Activated naive CD4-positive, alpha-beta T cell treated with anti-CD3 and anti-CD28 coated beads, Interleukin-2, amount 50 U/mL, for 72 hours (primary cell): ENCODE data around the gene KCNT2. TPM values are rescaled to one million over a fixed set of nuclear protein-coding genes. Genes with fewer than 3 reads are reported as not detected.

Experiments
- ATAC-seq, 2 donors: fragments of 150-1000 bp; cut with Tn5 transposase; 2 replicates each; pipeline ENCODE4 v1.10.0; 2021; ENCODE audit warnings: mild to moderate bottlenecking in 2 of 2, moderate library complexity in 2 of 2
- DNase-seq, 2 donors: peaks; one replicate each; pipeline ENCODE4 v3.0.0; 2021 to 2022; ENCODE audit warnings: low spot score in 2 of 2
- H3K27ac Mint-ChIP-seq, 2 donors: one replicate each; pipeline ENCODE4 v1.8.0; 2022; ENCODE audit warnings: mild to moderate bottlenecking in 2 of 2, mixed read lengths in 2 of 2
- H3K36me3 Mint-ChIP-seq, 2 donors: one replicate each; pipeline ENCODE4 v1.8.0; 2022; ENCODE audit warnings: mixed read lengths in 2 of 2
- H3K9me3 Mint-ChIP-seq, 2 donors: one replicate each; pipeline ENCODE4 v1.8.0; 2022; ENCODE audit warnings: mixed read lengths in 2 of 2
- total RNA-seq, 2 donors: library from RNA; stranded (reverse); gene quantifications; one replicate each; pipeline ENCODE4 v1.2.3, GENCODE V29; 2022

The KCNT2 gene
- total RNA-seq, 2 donors from 2014 or later: not detected

DNA sequence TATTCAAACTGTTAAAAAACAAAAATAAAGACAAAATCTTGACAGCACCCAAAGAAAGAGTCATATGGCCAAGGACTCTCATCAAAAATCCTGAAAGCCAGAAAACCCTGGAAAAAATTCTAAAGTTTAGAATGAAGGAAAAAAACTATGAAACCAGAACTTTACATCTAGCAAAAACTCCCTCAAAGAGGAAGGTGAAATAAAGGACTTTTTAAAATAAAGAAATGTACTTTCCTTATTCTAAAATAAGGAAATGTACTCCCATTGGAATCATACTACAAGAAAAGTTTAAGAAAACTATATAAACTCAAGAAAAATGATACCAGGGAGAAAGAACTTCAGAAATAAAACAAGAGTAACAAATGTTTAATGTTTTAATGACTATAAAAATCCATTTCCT is 206.3 kb downstream of the KCNT2 start:
- DNase-seq (no peak), ATAC-seq (no peak)
- Mint-ChIP-seq H3K9me3 (peaks cover 0 to 6% of the 10 kb centered on the region in 2 donors), H3K27ac (no peak overlapping the region), H3K36me3 (no peaks in the 10 kb centered on the region)

DNA sequence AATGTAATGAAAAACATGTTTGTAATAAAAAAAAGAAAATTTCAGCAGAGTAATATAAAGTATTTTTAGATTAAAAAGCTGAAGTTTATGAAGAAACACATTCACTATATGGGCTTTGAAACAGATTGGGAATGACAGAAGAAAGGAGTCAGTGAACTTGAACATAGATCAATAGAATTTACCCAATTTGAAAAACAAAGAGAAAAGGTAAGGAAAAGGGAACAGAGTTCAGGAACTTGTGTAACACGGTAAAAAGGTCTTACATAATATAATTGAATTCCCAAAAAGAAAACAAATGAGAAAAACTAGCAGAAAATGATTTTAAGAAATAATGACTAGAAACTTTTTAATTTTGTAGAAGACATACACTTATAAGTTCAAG is 206.8 kb downstream of the KCNT2 start:
- Mint-ChIP-seq H3K36me3 (no peaks in the 10 kb centered on the region), H3K27ac (no peak overlapping the region), H3K9me3 (peaks cover 0 to 6% of the 10 kb centered on the region in 2 donors)
- no peak for ATAC-seq
- DNase-seq: no peak

DNA sequence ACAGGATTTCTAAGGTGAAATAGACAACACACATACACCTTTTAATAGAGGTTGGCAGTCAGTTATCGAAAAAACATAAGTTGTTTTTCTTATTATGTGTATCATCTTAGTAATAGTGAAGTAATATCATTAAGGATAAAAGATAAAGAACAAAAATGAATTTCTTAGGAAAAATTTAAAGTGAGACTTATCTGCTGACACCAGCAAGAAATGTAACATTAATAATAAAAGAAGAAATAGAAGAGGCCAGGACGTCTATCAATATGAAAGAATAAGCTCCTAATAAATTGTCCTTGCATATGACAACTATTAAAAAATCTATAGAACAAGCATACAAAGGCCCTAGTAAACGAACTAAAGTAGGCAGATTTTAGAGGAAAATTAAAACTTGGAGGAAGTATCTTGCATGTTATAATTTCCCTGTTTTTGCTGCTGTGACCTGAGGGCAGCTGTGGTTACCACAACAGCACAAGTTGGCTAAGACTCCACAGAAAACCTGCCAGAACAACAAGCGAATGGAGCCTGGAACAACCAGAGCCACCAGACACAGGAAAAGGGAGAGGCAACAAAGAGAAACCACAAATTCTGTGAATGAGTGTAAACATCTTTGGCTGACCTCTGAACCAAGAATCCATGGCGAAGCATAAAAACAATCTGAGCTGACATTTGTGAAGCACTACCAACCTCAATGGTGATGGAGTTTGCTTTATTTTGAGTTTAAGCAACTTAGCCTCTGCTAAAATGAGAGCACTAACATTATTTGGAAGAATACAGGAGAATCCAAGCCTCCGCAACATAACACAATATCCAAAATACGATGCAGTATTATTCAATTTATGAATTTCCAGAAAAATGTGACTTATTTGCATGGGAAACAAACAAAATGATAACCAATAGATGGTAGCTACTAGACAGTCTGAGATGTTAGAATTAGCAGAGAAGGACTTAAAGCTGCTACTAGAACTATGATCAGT is 207.5 kb downstream of the KCNT2 start:
- Mint-ChIP-seq H3K27ac (no peak overlapping the region), H3K9me3 (peaks cover 0 to 6% of the 10 kb centered on the region in 2 donors), H3K36me3 (no peaks in the 10 kb centered on the region)
- no peak for ATAC-seq
- no peak for DNase-seq

DNA sequence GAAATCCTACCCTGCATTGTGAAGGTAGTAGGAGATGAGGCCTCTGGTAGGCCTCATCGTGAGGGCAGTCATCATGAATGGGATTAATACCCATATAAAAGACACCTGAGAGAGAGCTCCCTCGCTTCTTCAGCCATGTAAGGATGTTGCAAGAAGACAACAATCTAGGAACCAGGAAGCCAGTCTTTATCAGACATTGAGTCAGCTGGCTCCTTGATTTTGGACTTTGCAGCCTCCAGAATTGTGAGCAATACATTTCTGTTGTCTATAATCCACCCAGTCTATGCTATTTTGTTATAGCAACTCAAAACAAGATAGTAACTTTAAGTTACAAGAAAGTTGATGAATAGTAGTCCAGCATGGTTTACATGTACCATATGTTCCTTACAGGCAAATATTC is 208.5 kb downstream of the KCNT2 start:
- Mint-ChIP-seq H3K36me3 (no peaks in the 10 kb centered on the region), H3K27ac (no peak overlapping the region), H3K9me3 (peaks cover 0 to 6% of the 10 kb centered on the region in 2 donors)
- DNase-seq (no peak), ATAC-seq (no peak)

DNA sequence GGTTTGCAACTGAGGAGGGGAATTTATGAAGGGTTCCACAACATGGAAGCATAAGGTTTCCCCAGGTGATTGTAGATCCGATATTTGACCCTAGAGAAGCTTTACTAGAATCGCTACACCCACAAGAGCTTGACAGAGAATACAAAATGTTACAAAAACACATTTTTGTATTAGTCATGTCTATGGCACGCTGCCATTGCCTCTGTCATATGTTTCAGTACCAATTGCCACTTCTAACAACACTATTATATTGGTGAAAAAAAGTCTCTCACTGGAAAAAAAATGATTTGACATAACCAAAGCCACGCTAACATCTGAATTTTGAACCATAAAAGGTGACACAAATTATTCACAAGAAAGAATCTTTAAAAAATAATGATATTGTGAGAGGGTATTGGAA is 214.5 kb downstream of the KCNT2 start:
- Mint-ChIP-seq H3K27ac (no peak overlapping the region), H3K9me3 (no peaks in the 10 kb centered on the region), H3K36me3 (no peaks in the 10 kb centered on the region)
- DNase-seq (no peak), ATAC-seq (no peak)

DNA sequence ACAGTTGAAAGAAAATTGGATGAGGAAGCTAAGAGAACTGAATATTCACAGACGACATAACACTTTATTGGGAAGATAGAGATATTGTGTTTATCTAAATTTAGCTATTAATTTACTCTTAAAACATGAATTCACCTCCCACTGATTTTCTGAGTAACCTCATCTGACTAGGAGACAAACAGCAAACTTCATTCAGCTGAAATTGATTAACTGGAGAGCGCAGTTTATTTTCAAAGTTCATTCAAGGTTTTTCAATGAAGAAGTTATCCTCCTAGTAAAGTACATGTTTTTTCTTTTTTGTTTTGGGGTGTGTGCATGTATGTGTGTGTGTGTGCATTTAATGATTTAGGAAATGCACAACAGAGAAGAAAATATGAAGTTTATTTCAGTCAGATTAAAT is 215.0 kb downstream of the KCNT2 start:
- Mint-ChIP-seq H3K9me3 (no peaks in the 10 kb centered on the region), H3K36me3 (no peaks in the 10 kb centered on the region), H3K27ac (no peak overlapping the region)
- DNase-seq: no peak
- no peak for ATAC-seq

DNA sequence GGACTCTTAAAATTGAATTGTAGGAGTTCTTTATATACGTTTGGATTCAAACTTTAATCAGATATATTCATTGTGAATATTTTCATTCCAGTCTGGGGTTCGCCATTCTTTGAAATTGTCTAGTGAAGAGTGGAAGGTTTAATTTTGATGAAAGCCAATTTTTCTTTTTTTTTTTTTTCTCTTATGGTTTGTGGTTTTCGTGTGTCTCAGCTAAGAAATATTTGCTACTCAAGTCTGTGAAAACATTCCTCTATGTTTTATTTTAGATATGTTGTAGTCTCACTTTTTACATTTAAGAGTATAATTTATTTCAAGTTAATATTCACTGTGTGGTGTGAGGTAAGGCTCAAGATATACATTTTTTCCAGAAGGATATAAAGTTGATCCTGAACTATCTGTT is 220.5 kb downstream of the KCNT2 start:
- DNase-seq (no peak), ATAC-seq (no peak)
- H3K9me3 Mint-ChIP-seq: peaks cover 11 to 12% of the 10 kb centered on the region in 2 donors
- no peaks in the 10 kb centered on the region for H3K36me3 Mint-ChIP-seq
- no peak overlapping the region for H3K27ac Mint-ChIP-seq

DNA sequence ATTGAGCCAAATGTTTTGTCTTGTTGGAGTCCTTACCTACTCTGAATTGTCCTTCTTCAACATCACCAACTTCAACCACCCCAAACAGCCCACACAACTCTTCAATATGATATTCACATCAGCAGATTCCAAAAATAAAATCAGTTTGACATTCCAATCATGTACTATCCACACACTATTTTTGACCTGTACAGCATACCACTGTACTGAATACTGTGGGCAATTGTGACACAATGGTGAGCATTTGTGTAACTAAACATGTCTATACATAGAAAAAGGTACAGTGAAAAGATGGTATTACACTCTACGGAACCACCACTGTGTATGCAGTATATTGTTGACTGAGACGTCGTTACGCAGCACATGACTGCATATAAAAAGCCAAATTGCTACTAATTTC is 223.1 kb downstream of the KCNT2 start:
- Mint-ChIP-seq H3K9me3 (peaks cover 11 to 18% of the 10 kb centered on the region in 2 donors), H3K36me3 (no peaks in the 10 kb centered on the region), H3K27ac (no peak overlapping the region)
- no peak for ATAC-seq
- DNase-seq: no peak

DNA sequence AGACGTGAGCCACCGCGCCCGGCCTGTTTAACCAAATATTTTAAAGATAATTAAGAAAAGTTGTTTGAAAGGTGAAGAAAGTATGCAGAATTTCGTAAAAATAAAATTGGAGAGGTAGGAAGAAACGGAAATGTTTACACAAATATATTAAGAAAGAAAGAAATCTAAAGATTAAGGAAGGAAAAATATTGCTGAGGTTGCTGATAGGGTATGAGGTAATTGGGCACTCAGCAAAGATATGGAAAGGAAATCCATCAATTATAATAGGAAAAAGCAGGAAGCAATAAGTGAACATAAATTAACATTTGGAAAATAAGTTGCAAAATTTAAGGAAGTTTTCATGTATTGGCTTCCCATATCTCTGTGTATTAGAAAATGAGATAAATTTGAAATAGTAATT is 225.9 kb downstream of the KCNT2 start:
- ATAC-seq: no peak
- DNase-seq: no peak
- H3K36me3 Mint-ChIP-seq: no peaks in the 10 kb centered on the region
- H3K27ac Mint-ChIP-seq: no peak overlapping the region
- H3K9me3 Mint-ChIP-seq: peaks cover 7 to 11% of the 10 kb centered on the region in 2 donors

DNA sequence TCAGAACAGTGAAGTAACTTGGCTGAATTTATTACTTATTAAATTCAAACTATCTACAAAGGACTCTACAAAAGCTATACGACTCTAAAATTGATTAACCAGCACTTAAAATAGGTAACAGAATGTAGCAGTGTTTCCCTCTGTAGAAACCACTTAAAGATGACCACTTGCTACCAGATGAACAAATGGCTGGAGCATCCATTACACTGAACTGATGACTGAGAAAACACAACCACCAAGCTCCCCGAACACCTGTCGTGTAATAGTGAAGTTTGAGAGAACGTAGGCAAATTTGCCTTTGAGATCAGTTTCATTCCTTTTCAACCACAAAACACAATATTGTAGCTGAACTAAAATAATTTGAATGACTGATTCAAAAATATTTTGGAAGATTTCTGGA is 226.7 kb downstream of the KCNT2 start:
- H3K9me3 Mint-ChIP-seq: peaks cover 4 to 7% of the 10 kb centered on the region in 2 donors
- H3K27ac Mint-ChIP-seq: no peak overlapping the region
- ATAC-seq: no peak
- no peak for DNase-seq
- no peaks in the 10 kb centered on the region for H3K36me3 Mint-ChIP-seq

DNA sequence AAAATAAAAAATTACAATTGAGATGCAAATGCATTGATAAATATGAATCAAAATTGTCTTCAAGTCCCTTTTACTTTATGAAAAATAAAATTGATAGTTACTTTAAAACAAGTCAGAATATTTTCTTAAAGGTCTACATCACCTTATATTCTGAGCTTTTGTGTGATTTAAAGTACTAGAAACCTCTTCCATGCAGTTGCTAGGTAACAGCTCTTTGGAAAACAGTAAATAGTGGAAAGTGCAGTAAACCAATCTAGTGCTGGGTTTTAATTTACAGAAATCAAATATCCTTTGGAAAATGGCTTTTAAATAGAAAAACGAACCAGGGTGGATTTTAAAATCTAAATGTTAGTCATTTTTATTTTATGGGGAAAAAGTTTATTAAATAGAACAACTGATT is 227.9 kb downstream of the KCNT2 start:
- Mint-ChIP-seq H3K9me3 (peaks cover 4 to 7% of the 10 kb centered on the region in 2 donors), H3K36me3 (no peaks in the 10 kb centered on the region), H3K27ac (no peak overlapping the region)
- ATAC-seq (no peak), DNase-seq (no peak)

DNA sequence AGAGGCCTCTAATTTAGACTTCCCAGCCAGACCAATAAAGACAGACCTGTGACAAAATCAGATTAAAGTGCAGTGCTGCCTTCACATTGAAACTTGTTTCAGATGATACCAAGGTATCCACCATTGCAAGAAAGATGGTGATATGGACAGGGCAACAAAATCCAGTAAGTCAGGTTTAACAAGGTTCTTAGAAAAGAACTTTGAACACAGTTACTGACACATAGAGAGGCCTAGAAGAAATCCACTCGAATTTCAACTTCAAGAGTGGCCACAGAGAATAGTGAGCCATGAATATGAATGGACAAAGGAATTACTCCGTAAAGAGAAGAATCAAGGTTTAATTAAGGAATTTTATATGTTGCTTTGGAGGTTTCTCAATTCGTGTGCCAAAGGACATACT is 230.4 kb downstream of the KCNT2 start:
- no peaks in the 10 kb centered on the region for H3K36me3 Mint-ChIP-seq
- no peak overlapping the region for H3K27ac Mint-ChIP-seq
- H3K9me3 Mint-ChIP-seq: peaks cover 0 to 6% of the 10 kb centered on the region in 2 donors
- ATAC-seq (no peak), DNase-seq (no peak)

DNA sequence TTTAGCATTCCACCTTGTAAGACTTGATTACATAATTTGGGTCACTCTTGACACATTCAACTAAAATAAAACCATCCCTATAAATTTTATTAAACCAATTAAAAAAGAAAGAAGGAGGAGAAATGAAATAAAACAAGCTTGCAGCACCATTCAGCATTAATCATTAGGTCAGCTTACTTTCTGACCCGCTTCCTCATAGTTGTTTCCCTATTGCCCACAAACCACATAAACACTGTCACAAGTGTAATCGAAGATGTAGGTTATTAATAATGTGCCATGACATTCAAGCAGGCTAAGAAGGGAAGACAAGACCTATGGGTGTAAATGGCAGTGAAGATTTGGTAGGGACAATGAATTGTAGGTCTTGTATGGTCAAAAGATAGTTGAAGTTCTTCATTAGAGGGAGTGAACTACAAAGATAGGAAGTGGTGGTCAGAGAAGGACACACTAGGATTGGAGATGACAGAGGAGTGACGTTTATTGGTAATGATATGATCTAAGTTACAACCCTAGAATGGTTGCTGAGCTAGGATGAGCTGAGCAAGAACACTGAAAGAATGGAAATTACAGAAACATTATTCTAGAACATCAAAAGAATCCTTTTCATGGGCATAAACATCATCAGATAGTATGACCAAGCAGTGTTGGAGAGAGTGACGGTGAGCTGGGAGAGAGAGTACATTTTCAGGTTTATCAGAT is 231.5 kb downstream of the KCNT2 start:
- no peak overlapping the region for H3K27ac Mint-ChIP-seq
- H3K9me3 Mint-ChIP-seq: no peaks in the 10 kb centered on the region
- ATAC-seq: no peak
- DNase-seq: no peak
- no peaks in the 10 kb centered on the region for H3K36me3 Mint-ChIP-seq

DNA sequence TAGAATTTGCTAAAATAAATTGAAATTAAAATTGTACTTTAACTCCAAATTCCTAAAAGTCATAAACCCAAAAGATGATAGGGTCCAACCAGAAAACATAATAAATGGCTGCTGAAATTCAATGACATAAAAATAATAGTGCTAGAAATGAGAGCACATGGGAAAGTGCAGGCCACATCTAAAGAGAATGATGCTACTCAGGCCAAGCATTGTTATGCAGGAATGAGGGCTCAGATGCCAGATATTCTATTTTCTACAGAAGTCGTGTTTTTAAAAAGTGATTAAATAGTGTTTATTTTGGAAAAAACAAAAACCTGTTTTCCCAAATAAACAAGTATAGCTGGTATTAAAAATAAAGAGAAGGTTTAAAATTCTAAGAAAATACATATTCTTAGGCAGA is 234.4 kb downstream of the KCNT2 start:
- DNase-seq (no peak), ATAC-seq (no peak)
- no peaks in the 10 kb centered on the region for H3K9me3 Mint-ChIP-seq
- H3K27ac Mint-ChIP-seq: no peak overlapping the region
- no peaks in the 10 kb centered on the region for H3K36me3 Mint-ChIP-seq

DNA sequence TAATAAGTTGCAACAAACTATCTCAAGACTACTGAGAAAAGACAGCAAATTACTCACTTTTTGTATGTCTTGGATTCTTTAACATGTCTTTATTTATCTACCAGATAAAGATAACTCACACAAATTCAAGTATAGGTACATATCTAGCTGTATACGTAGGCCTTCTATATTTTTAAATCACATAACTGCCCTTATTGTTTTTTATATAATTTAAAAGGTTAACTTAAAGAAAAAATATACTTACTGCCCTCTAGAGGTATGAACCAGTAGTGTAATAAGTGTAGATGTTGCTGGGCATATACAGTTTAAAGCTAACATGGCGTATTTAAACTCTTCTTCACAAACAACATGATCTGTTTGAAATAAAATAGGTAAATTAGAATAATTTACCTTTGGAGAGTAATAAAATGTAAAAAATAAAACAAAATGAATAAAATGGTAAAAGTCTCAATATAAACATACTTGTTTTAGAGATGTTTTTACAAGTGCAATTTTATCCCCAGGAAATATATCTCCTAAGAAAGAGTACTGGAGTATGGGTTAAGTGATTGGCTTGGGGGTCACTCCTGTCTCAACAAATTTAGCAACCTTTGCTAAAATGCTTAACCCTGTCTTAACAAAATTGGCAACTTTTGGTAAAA is 235.2 kb downstream of the KCNT2 start:
- Mint-ChIP-seq H3K9me3 (no peaks in the 10 kb centered on the region), H3K36me3 (no peaks in the 10 kb centered on the region), H3K27ac (no peak overlapping the region)
- DNase-seq (no peak), ATAC-seq (no peak)

DNA sequence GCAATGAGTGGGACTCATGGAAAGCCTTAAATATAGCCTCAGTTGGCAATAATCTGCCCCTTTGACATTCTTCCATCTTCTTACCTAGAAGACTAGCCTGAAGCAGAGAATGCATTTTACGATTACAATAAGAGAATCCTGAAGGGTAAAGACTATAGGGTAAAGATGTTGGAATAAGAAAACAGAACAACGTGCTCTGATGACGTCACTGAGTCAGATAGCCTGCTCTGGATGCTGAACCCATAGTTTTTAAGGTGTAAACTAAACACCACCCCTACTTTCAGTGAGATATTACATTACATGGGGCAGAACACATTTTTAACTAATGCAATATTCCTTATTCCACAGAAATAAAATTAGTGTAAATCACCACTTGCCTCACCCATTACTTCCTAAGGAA is 240.4 kb downstream of the KCNT2 start:
- ATAC-seq (no peak), DNase-seq (no peak)
- Mint-ChIP-seq H3K9me3 (no peaks in the 10 kb centered on the region), H3K27ac (no peak overlapping the region), H3K36me3 (no peaks in the 10 kb centered on the region)

DNA sequence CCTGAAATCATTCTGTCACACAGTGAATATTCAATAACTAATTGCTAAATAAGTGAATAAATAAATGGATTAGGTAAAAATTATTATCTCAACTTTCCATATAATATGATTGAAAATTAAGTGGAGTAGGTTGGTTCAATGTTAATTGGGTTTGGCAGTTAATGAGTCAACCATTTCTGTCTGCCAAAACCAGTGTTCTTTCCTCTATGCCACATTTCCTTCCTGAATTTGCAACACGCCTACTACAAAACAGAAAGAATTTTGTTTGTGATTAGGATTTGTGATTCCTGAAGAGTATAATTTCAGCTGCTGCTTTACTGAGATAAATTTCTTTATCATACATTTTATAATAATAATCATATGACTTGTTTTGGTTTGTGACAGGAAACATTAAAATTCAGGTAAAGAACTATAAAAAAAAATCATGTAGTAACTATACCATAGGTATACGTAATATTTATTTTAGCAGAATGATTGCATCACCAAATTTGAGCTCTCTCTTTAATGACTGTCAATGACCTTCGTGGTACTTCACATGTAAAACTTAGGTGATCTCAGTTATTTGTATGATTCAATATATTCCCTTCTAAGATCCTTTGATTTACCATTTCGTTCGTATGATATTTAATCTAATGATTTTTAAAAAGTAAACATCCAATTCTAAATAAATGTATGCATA is 241.3 kb downstream of the KCNT2 start:
- Mint-ChIP-seq H3K27ac (no peak overlapping the region), H3K36me3 (no peaks in the 10 kb centered on the region), H3K9me3 (no peaks in the 10 kb centered on the region)
- no peak for ATAC-seq
- no peak for DNase-seq
